Tibial nerve (tissue), 3 donors: Measurements from ENCODE around the gene SLC25A38.

Source experiments
- POLR2A ChIP-seq, 2 donors: fragments of 450-650 bp; IDR thresholded peaks; one replicate each; pipeline ENCODE4 v1.6.1; 2017; ENCODE audit warnings: antibody characterized with exemption in 2 of 2, mild to moderate bottlenecking in 2 of 2, moderate library complexity in 2 of 2
- TF ChIP-seq, protein P1 (sequence below), 5 experiments: fragments of 200-600 bp in 3 of 5; fragments of 450-650 bp in 2 of 5; sonication (generic) in 3 of 5; IDR thresholded peaks; one replicate each; pipeline ENCODE4 v1.5.1; 2016 to 2019; ENCODE audit warnings: antibody characterized with exemption in 5 of 5, mild to moderate bottlenecking in 3 of 5, moderate library complexity in 2 of 5

DNA sequence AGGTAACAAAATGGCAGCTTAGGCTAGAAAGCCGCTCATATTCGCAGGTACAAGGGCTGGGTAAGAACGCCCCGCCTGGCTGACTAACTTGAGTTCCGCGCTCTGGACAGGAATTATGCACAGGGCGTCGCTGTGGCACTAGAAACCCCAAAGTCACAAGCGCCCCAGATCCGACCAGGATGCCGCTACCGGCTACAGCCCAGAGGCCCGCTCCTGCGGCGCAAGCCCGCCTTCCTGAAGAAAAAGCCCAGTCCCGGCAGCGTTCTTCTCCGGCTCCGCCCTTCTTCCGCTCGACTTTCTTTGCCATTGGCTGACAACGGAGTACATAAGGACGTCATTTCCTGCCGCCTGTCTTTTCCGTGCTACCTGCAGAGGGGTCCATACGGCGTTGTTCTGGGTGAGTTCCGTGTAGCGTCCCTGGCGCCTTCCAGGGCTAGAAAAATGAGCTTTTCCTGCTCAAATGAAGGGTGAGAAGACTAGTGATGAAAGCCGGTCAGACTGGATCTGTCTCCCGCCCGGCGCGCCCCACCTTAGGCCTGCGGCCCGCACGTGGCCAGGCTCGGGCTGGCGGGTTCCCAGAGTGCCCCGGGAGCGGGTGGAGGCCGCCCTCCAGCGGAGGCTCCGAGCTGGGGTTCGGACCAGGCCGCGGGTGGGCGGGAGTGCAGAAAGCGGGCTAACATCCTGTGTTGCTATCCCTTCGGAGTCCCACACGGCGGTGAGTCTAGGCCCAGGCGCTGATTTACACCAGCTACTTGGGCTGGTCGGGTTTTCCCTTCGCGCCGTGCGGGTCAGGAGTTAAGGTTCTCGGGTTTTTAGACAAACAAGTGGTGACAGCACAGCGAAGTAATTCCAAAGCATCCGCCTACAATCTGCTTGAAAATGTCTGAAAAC, 23.4 kb downstream of the SLC25A38 start, which contains the start of gene RPSA:
- TF ChIP-seq, protein P1, sequence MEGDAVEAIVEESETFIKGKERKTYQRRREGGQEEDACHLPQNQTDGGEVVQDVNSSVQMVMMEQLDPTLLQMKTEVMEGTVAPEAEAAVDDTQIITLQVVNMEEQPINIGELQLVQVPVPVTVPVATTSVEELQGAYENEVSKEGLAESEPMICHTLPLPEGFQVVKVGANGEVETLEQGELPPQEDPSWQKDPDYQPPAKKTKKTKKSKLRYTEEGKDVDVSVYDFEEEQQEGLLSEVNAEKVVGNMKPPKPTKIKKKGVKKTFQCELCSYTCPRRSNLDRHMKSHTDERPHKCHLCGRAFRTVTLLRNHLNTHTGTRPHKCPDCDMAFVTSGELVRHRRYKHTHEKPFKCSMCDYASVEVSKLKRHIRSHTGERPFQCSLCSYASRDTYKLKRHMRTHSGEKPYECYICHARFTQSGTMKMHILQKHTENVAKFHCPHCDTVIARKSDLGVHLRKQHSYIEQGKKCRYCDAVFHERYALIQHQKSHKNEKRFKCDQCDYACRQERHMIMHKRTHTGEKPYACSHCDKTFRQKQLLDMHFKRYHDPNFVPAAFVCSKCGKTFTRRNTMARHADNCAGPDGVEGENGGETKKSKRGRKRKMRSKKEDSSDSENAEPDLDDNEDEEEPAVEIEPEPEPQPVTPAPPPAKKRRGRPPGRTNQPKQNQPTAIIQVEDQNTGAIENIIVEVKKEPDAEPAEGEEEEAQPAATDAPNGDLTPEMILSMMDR (IDR thresholded peaks at IDR 0.05): peak in 4 of 5 experiments; percentile 9 to 70 (median 28)
- TF ChIP-seq POLR2A (IDR thresholded peaks at IDR 0.05): peak; percentile 76 to 90
